ENCODE data around the gene BMP7.

- TF ChIP-seq YY1 (IDR thresholded peaks at IDR 0.05; ENCODE audit: insufficient read depth, insufficient read length) (no peak), ZNF274 (IDR thresholded peaks at IDR 0.05; ENCODE audit: low read depth, low read length) (no peak), SUZ12 (IDR thresholded peaks at IDR 0.05; ENCODE audit: extremely low read depth, insufficient read depth, insufficient read length) (no peak)
Observed at GRCh38 chr20:57124366-57124765, 142.1 kb downstream of the BMP7 start.
